Heart left ventricle (tissue), 16 donors: ENCODE data around the gene GXYLT2. TPM values are rescaled to one million over a fixed set of nuclear protein-coding genes. Genes with fewer than 3 reads are reported as not detected.

Experiments used
- ATAC-seq, 4 donors: fragments of 200-7000 bp; cut with Tn5 transposase; one replicate each; pipeline ENCODE4 v1.9.1; 2020 to 2022; ENCODE audit warnings: moderate library complexity in 4 of 4, mild to moderate bottlenecking in 3 of 4, moderate number of reproducible peaks in 1 of 4
- DNase-seq, 5 donors: peaks; one replicate each; pipeline ENCODE4 v3.0.0-alpha.2; 2020
- H3K27ac ChIP-seq, 12 donors: fragments of 200-600 bp; sonication (generic) in 4 of 12; one replicate each; pipeline versions ENCODE4 v1.5.0 to v1.8.0; 2016 to 2022; ENCODE audit warnings: mild to moderate bottlenecking in 2 of 12
- H3K27me3 ChIP-seq, 9 donors: fragments of 200-600 bp; sonication (generic) in 2 of 9; one replicate each; pipeline versions ENCODE4 v1.5.1 to v1.8.0; 2016 to 2022; ENCODE audit warnings: mild to moderate bottlenecking in 3 of 9
- H3K36me3 ChIP-seq, 9 donors: fragments of 200-600 bp; sonication (generic) in 2 of 9; one replicate each; pipeline versions ENCODE4 v1.5.0 to v1.8.0; 2018 to 2022; ENCODE audit warnings: mild to moderate bottlenecking in 2 of 9
- H3K4me1 ChIP-seq, 12 donors: fragments of 200-600 bp; sonication (generic) in 4 of 12; one replicate each; pipeline versions ENCODE4 v1.5.0 to v1.8.0; 2016 to 2022; ENCODE audit warnings: mild to moderate bottlenecking in 3 of 12
- H3K4me3 ChIP-seq, 12 donors: fragments of 200-600 bp; sonication (generic) in 4 of 12; one replicate each; pipeline versions ENCODE4 v1.5.0 to v1.8.0; 2017 to 2022; ENCODE audit warnings: mild to moderate bottlenecking in 9 of 12, moderate library complexity in 4 of 12
- H3K9me3 ChIP-seq, 12 donors: fragments of 200-600 bp; sonication (generic) in 4 of 12; one replicate each; pipeline versions ENCODE4 v1.5.0 to v1.8.0; 2016 to 2022; ENCODE audit warnings: mild to moderate bottlenecking in 1 of 12
- CTCF ChIP-seq, 12 donors: fragments of 200-600 bp; sonication (generic) in 4 of 12; IDR thresholded peaks; one replicate each; pipeline versions ENCODE4 v1.5.0 to v1.8.0; 2018 to 2022; ENCODE audit warnings: antibody characterized with exemption in 12 of 12, mild to moderate bottlenecking in 5 of 12
- POLR2A ChIP-seq, 2 donors: fragments of 450-650 bp; IDR thresholded peaks; one replicate each; pipeline ENCODE4 v1.6.1; 2017; ENCODE audit warnings: antibody characterized with exemption in 2 of 2, mild to moderate bottlenecking in 2 of 2, moderate library complexity in 2 of 2
- WGBS, 4 donors: extraction: QIAGEN DNeasy Blood & Tissue Kit in 2 of 4; methylation state at CpG; one replicate each; pipeline versions ENCODE4 v1.1.5 to v1.1.7; 2013 to 2018; 5-methylcytosine and 5-hydroxymethylcytosine counted together
- intact Hi-C, 10 donors: fragments of 100-400 bp; cut with DNase I; formaldehyde crosslinking; loops; one replicate each; pipeline versions ENCODE4 v1.11.1 to v1.14.2; 2022
- polyA plus RNA-seq, 2 donors: library from polyadenylated mRNA; stranded (reverse); fragments of 200-250 nt; gene quantifications; one replicate each; pipeline ENCODE4 v1.2.3, GENCODE V29; 2013
- total RNA-seq, 9 donors: library from RNA; depleted of rRNA in 2 of 9; stranded (reverse); fragments of >200 nt in 2 of 9; fragmentation: NEBNext Ultra II Directional in 3 of 9; extraction: Animal tissue kit (Norgen Biotek cat#: 25700) in 3 of 9; gene quantifications; one replicate each; pipeline versions ENCODE4 v1.1.0 to v1.2.4, GENCODE V29; 2016 to 2023
- donor health status: ischemic (EF 13 %, LVEDD 7.1; RV severe dilation, severe dysfunction).
- donor health status: healthy with polysubstance abuse.
- donor health status: DM: no; HTN: yes; CAD: no.
- donor health status: DM: no; HTN: no; CAD: no.
- donor health status: ischemic (EF 25% LVEDD 6.9; RV normal size, moderate dysfunction).
- donor health status: ischemic (EF 25% LVEDD 5.7; RV mildly dilated, moderate dysfunction).
- donor health status: healthy.
- donor health status: DM: yes; HTN: yes; CAD: no.
- donor health status: ischemic (EF 35%, LVEDD 5.7; RV mildly dilated, moderate dysfunction).
- donor health status: nonischemic (EF 11% LVEDD 7.7; RV severe dilation, severe dysfunction).
- donor health status: DM: yes; HTN: yes; CAD: no.
- donor health status: PGD.
- donor health status: ischemic (EF 29% LVEDD 5.4; RV normal size, mild dysfunction).
- donor health status: nonischemic (EF 23%, LVEDD 6.1; RV moderate dilation, normal function).

The GXYLT2 gene
- total and polyA plus RNA-seq, 11 donors = 3.4 to 35.2 (median 15.0) TPM

- H3K9me3 ChIP-seq = no peaks in the 10 kb centered on the region
- 85 to 93% (median 93%) methylated on average over 4 of the region's 4 CpGs for WGBS, 4 donors
- no peak overlapping the region for H3K27ac ChIP-seq
- H3K36me3 ChIP-seq = peaks cover 0 to 4% (median 0%) of the 10 kb centered on the region in 9 donors
- ATAC-seq (no peak), DNase-seq (no peak)
- H3K4me3 ChIP-seq = no peak overlapping the region
- no peaks in the 10 kb centered on the region for H3K27me3 ChIP-seq
- no peak for TF ChIP-seq CTCF (IDR thresholded peaks at IDR 0.05)
- no peak for TF ChIP-seq POLR2A (IDR thresholded peaks at IDR 0.05)
- H3K4me1 ChIP-seq = peaks cover 0 to 11% (median 0%) of the 10 kb centered on the region in 12 donors
- intact Hi-C loops = no loop called here
These were observed 87.1 kb downstream of the GXYLT2 start for GRCh38 chr3:72974956-72975355.

- Histone ChIP-seq H3K36me3 (peaks cover 0 to 4% (median 0%) of the 10 kb centered on the region in 9 donors), H3K27ac (no peak overlapping the region), H3K9me3 (no peaks in the 10 kb centered on the region), H3K27me3 (no peaks in the 10 kb centered on the region), H3K4me3 (no peak overlapping the region), H3K4me1 (peaks cover 0 to 11% (median 0%) of the 10 kb centered on the region in 12 donors)
- 52 to 79% (median 70%) methylated on average over 1 of the region's 1 CpG for WGBS, 4 donors
- TF ChIP-seq CTCF (IDR thresholded peaks at IDR 0.05) = no peak
- TF ChIP-seq POLR2A (IDR thresholded peaks at IDR 0.05) = no peak
- DNase-seq (no peak), ATAC-seq (no peak)
- intact Hi-C loops = no loop called here
These were observed 88.5 kb downstream of the GXYLT2 start for GRCh38 chr3:72976281-72976741.

GRCh38 chr3:72977060-72977808, 89.4 kb downstream of the GXYLT2 start:
- WGBS, 4 donors = 71 to 83% (median 76%) methylated on average over 5 of the region's 5 CpGs
- TF ChIP-seq POLR2A (IDR thresholded peaks at IDR 0.05) = no peak
- peak in 3 of 12 donors; percentile 4 to 29 (median 12) for TF ChIP-seq CTCF (IDR thresholded peaks at IDR 0.05)
- ATAC-seq (no peak), DNase-seq (no peak)
- Histone ChIP-seq H3K4me1 (peaks cover 0 to 11% (median 0%) of the 10 kb centered on the region in 12 donors), H3K27ac (no peak overlapping the region), H3K36me3 (peaks cover 0 to 4% (median 0%) of the 10 kb centered on the region in 9 donors), H3K4me3 (no peak overlapping the region), H3K27me3 (no peaks in the 10 kb centered on the region), H3K9me3 (no peaks in the 10 kb centered on the region)
- intact Hi-C loops = no loop called here

- TF ChIP-seq POLR2A (IDR thresholded peaks at IDR 0.05) (no peak), CTCF (IDR thresholded peaks at IDR 0.05) (no peak)
- ATAC-seq = no peak
- 77 to 86% (median 82%) methylated on average over 3 of the region's 3 CpGs for WGBS, 4 donors
These were observed 94.9 kb downstream of the GXYLT2 start for GRCh38 chr3:72982609-72983366.

More at GRCh38 chr3:72982609-72983366, 94.9 kb downstream of the GXYLT2 start:
- Histone ChIP-seq H3K36me3 (no peaks in the 10 kb centered on the region), H3K4me3 (no peak overlapping the region), H3K9me3 (peaks cover 0 to 15% (median 7%) of the 10 kb centered on the region in 12 donors), H3K27ac (no peak overlapping the region), H3K27me3 (no peaks in the 10 kb centered on the region), H3K4me1 (no peaks in the 10 kb centered on the region)
- intact Hi-C loops = no loop called here
- no peak for DNase-seq
